Liver (tissue), 3 donors: ENCODE data around the gene GPR31.

Experiments
- ATF3 ChIP-seq: IDR thresholded peaks from 2 replicates; pipeline ENCODE4 v1.6.1; 2016; ENCODE audit warnings: antibody characterized with exemption
- CTCF ChIP-seq: fragments of 150-350 bp; IDR thresholded peaks from 2 replicates; pipeline ENCODE4 v1.5.1; 2017; ENCODE audit warnings: improper control_type of control experiment, low read depth, low read length; ENCODE audit not compliant: missing input control
- GABPA ChIP-seq, 2 donors: IDR thresholded peaks in 1 of 2; conservative IDR thresholded peaks in 1 of 2; 2 replicates each; pipeline ENCODE4 v1.6.1; 2016; ENCODE audit warnings: antibody characterized with exemption in 2 of 2, mild to moderate bottlenecking in 1 of 2, moderate library complexity in 1 of 2
- JUND ChIP-seq, 2 donors: IDR thresholded peaks; 2 replicates each; pipeline ENCODE4 v1.6.1; 2016; ENCODE audit warnings: antibody characterized with exemption in 2 of 2
- MAX ChIP-seq: IDR thresholded peaks from 2 replicates; pipeline ENCODE4 v1.6.1; 2016; ENCODE audit warnings: antibody characterized with exemption
- RAD21 ChIP-seq, 2 donors: IDR thresholded peaks; 2 replicates each; pipeline ENCODE4 v1.6.1; 2016; ENCODE audit warnings: antibody characterized with exemption in 2 of 2, mild to moderate bottlenecking in 2 of 2
- REST ChIP-seq: IDR thresholded peaks from 2 replicates; pipeline ENCODE4 v1.6.1; 2016; ENCODE audit warnings: antibody characterized with exemption, mild to moderate bottlenecking
- SP1 ChIP-seq: IDR thresholded peaks from 2 replicates; pipeline ENCODE4 v1.6.1; 2018; ENCODE audit warnings: antibody characterized with exemption, mild to moderate bottlenecking
- TAF1 ChIP-seq: conservative IDR thresholded peaks from 2 replicates; pipeline ENCODE4 v1.6.1; 2016; ENCODE audit warnings: antibody characterized with exemption, mild to moderate bottlenecking
- YY1 ChIP-seq: IDR thresholded peaks from 2 replicates; pipeline ENCODE4 v1.6.1; 2016; ENCODE audit warnings: antibody characterized with exemption, mild to moderate bottlenecking
- donor health status: healthy.
- donor health status: healthy.

- TF ChIP-seq CTCF (no peak), MAX (no peak), TAF1 (no peak), RAD21 (IDR thresholded peaks at IDR 0.05) (no peak), REST (no peak), GABPA (IDR thresholded peaks at IDR 0.05 in 1 of 2, conservative IDR thresholded peaks at IDR 0.05 in 1 of 2) (no peak), SP1 (no peak), JUND (IDR thresholded peaks at IDR 0.05) (no peak), YY1 (no peak), ATF3 (no peak)
These were observed 26.8 kb downstream of the GPR31 start for GRCh38 chr6:167130712-167131684.
